ENCODE results near the gene MITD1.
A peak's percentile ranks its signal among the peaks of the same experiment; 100 is the strongest.
"Not testable (repeated sequence)": the region's sequence is repeated elsewhere in the genome, so short reads cannot be mapped to it uniquely, and the experiment has no call there.

The MITD1 gene

DNA sequence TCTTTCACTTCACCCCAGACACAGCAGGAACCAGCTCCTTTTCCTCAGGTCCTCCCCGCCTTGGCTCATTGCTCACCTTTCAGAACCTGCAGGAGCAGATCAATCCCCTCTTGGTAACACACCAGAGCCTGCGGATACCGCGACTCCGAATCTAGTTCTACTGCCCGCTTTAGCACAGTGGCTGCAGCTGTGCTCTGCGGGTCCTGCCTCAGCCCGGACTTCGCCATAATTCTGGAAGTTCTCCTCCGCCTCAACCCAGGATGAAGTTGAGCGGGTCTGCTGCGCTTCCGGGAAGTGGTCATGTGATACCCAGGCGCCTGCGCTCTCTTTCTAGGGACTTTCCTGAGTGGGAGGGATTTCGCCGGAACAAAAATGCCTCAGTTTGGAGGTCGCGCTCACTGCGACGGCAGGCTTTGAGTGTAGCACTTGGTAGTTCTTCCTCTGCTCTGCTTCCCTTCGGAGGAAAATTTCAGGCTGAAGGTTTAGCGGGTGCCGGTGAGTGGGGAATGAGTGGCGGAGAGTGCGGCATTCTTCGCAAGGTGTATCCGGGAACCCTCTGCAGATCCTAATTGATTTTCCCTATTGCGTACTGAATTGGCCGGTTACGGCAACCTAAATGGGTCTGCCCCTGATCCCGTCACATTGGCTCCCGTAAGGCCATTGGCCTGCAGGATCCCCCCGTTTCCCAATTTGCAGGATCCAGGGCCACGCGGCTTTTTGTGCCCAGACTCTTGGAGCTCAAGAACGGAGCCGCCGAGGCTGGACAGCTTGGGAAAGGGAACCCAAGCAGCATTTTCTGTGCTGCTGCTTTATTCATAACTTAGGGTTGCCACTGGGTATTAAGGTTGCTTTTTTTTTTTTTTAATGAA is at the start of gene MITD1, which contains the start of gene MRPL30:
TSS of gene MITD1 (minus strand) at position 304 of the 869 bp plus-strand sequence. CDS start at position 227, 77 bp downstream.
TSS of gene MRPL30 (plus strand) at position 430 of the 869 bp plus-strand sequence. CDS start 5,020 bp downstream, outside the sequence.
- peak; percentile 95 for DNase-seq (ENCODE audit: low spot score)

- no peak for DNase-seq (ENCODE audit: low spot score)
Observed at GRCh38 chr2:99217929-99218501, 37.2 kb upstream of the MITD1 start.

DNA sequence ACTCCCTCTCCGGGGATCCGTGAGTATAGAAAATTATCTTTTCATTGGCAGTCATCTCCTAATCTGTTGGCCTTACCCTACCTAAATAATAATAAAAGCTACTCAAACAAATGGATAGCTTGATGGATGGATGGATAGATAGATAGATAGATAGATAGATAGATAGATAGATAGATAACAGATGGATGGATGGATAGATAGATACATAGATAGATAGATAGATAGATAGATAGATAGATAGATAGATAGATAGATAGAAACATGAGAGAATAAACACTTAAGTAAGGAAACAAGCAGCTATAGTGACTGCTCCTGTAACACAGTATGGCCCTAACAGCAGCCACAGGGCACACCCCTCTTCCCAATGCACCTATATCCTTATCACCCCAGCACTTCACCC is 35.2 kb upstream of the MITD1 start:
- DNase-seq (ENCODE audit: low spot score), result no peak

DNA sequence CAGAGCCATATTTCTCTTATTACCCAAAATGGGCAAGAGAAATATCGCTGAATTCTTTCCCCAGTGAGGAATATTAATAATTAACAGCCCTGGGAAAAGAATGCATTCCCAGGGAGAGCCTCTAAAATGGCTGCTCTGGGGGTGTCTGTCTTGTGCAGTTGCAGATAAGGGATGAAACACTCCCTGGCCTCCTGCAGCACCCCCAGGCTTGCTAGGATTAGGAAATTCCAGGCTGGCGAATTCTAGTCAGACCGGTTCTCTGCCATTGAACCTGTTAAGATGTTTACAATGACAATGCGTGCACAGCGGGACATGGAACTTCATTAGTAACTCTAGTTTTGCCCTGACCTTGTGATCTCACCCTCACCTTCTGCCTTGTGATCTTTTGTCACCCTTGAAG is 24.6 kb upstream of the MITD1 start:
- DNase-seq (ENCODE audit: low spot score), result no peak

- DNase-seq (ENCODE audit: low spot score), result no peak
Observed at GRCh38 chr2:99201959-99202678, 21.3 kb upstream of the MITD1 start.

DNA sequence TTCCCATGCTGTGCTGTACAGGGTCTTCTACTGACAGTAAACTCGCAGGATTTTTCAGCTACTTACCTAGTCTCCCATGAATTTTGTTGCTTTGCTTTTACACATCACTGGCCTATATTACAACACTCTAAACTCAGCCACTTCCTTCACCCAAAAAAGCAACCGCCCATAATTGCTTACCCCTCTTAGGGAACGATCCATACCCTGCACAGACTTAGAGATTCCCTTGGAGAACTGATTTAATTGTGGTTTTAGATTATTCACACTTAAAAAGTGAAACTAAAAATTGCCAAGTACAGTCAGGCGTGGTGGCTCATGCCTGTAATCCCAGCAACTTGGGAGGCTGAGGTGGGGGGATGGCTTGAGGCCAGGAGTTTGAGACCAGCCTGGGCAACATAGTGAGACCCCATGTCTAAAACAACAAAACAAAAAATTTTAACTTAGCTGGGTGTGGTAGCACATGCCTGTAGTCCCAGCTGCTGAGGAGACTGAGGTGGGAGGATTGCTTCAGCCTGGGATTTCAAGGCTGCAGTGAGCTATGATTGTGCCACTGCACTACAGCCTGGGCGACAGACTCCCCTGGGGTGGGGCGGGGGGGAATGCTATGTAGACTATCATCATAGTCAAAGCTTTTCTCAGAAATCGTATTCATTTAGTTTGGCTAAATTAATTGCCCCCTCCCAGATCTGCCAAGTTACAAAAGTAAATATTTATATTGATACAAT is 19.4 kb upstream of the MITD1 start:
- DNase-seq (ENCODE audit: low spot score), result no peak

GRCh38 chr2:99198103-99198841 is 17.4 kb upstream of the MITD1 start:
- no peak for DNase-seq (ENCODE audit: low spot score)

DNA sequence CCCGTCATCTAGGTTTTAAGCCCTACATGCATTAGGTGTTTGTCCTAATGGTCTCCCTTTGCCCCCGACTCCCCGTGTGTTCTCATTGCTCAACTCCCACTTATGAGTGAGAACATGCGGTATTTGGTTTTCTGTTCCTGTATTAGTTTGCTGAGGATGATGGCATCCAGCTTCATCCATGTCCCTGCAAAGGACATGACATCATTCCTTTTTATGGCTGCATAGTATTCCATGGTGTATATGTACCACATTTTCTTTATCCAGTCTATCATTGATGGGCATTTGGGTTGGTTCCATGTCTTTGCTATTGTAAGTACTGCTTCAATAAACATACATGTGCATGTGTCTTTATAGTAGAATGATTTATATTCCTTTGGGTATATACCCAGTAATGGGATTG is 11.5 kb upstream of the MITD1 start:
- not testable (repeated sequence) for DNase-seq (ENCODE audit: low spot score)

DNA sequence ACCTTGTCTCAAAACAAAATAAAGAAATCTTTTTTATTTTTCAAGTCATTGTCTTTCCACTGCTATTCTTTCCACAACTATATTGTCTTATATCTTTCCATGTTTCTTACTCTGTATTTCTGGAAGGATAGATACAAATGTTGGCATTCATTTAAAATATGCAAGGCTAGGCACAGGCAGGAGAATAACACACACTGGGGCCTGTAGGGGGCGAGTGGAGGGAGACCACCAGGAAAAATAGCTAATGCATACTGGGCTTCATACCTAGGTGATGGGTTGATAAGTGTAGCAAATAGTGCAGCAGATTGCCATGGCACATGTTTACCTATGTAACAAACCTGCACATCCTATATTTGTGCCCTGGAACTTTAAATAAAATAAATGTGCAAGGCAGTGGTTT is 9.7 kb upstream of the MITD1 start:
- DNase-seq (ENCODE audit: low spot score), result no peak

- no peak for DNase-seq (ENCODE audit: low spot score)
Observed at GRCh38 chr2:99188357-99188756, 7.5 kb upstream of the MITD1 start.

DNA sequence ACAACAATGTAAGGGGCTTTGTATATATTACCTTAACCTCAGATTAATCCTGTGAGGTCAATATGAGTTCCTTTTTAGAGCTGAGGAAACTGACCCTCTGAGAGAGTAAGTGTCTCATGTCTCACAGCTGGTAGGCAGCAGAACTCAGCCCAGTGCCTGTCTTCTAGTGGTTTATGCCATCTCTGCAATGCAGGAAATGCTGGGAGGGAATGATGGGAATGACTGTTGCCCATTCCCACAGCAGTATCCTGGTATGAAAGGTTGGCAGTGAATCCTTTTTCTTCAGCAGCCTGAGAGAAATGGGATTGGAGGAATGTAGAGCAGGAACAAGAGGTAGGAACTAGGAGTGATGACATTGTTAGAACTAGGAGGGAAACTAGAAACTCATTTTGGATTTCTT is 6.2 kb upstream of the MITD1 start:
- DNase-seq (ENCODE audit: low spot score), result no peak

DNA sequence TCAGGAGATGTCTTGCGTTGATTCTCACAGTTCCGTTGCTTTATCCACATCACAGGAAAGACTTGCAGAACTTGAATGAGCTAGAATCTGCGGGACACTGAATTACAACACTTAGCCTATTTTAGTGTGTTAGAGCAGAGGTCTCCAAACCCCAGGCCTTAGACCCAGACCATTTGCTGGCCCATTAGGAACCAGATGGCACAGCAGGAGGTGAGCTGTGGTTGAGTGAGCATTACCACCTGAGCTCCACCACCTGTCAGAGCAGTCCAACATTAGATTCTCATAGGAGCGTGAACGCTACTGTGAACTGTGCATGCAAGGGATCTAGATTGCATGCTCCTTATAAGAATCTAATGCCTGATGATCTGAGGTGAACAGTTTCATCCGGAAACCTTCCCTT is 4.0 kb upstream of the MITD1 start:
- DNase-seq (ENCODE audit: low spot score), result no peak

DNA sequence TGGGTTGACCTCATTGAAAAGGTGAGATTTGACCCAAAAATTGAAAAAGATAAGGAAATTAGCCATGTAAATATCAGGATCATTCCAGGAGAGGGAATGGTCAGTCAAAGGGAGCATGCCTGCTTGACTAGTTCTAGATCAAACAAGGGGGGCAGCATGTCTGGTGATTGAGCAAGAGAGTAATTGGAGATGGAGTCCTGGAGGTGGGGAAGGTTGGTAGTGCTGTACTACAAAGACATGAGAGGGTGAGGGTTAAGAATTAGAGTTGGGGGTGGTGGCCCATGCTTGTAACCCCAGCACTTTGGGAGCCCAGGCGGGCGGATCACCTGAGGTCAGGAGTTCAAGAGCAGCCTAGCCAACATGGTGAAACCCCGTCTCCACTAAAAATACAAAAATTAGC is 2.2 kb upstream of the MITD1 start:
- DNase-seq (ENCODE audit: low spot score), result no peak

GRCh38 chr2:99181624-99182000 is 754 bp upstream of the MITD1 start:
- DNase-seq (ENCODE audit: low spot score), result peak; percentile 26

GRCh38 chr2:99171377-99172140 is 9.3 kb downstream of the MITD1 start:
- DNase-seq (ENCODE audit: low spot score), result no peak

- no peak for DNase-seq (ENCODE audit: low spot score)
Observed at GRCh38 chr2:99169534-99169933, 11.3 kb downstream of the MITD1 start.

GRCh38 chr2:99166218-99166617 is 14.6 kb downstream of the MITD1 start:
- DNase-seq (ENCODE audit: low spot score), result no peak

GRCh38 chr2:99159594-99159993 is 21.3 kb downstream of the MITD1 start:
- no peak for DNase-seq (ENCODE audit: low spot score)

GRCh38 chr2:99158599-99158998 is 22.3 kb downstream of the MITD1 start:
- DNase-seq (ENCODE audit: low spot score), result no peak

GRCh38 chr2:99156891-99157290 is 24.0 kb downstream of the MITD1 start:
- no peak for DNase-seq (ENCODE audit: low spot score)
